HL-60 (cell line): ENCODE results near the gene NANOS2.

Experiments
- DNase-seq, 2 experiments: peaks; one replicate each; pipeline ENCODE4 v3.0.0-alpha.2; 2010 to 2020; ENCODE audit warnings: low read depth in 1 of 2, low spot score in 1 of 2
- H3K27ac ChIP-seq: fragments of 250-450 bp; sonication (Bioruptor Pico); replicated peaks from 2 replicates; pipeline ENCODE4 v1.5.1; 2020; ENCODE audit warnings: mild to moderate bottlenecking, moderate library complexity
- H3K27me3 ChIP-seq: fragments of 250-450 bp; sonication (Bioruptor Pico); 2 replicates; pipeline ENCODE4 v1.5.1; 2021; ENCODE audit warnings: mild to moderate bottlenecking, moderate library complexity; ENCODE audit not compliant: insufficient read depth, poor library complexity, severe bottlenecking
- H3K4me3 ChIP-seq: replicated peaks from 2 replicates; pipeline ENCODE4 v1.5.1; 2011; ENCODE audit warnings: mild to moderate bottlenecking, control low read depth, low read length; ENCODE audit not compliant: insufficient read depth
- GABPA ChIP-seq: IDR thresholded peaks from 2 replicates; pipeline ENCODE4 v1.6.1; 2012; ENCODE audit warnings: low read depth
- POLR2AphosphoS5 ChIP-seq: IDR thresholded peaks from 2 replicates; pipeline ENCODE4 v1.6.1; 2012; ENCODE audit warnings: low read depth
- SPI1 ChIP-seq: IDR thresholded peaks from 2 replicates; pipeline ENCODE4 v1.6.1; 2012; ENCODE audit warnings: low read depth, mild to moderate bottlenecking, borderline replicate concordance
- TF ChIP-seq, protein P1 (sequence below): IDR thresholded peaks from one replicate; pipeline ENCODE4 v1.5.1; 2011; ENCODE audit warnings: low read length, control low read depth, inconsistent platforms; ENCODE audit not compliant: insufficient read depth
- TF ChIP-seq, protein P2 (sequence below): IDR thresholded peaks from 2 replicates; pipeline ENCODE4 v1.6.1; 2012; ENCODE audit warnings: low read depth; ENCODE audit not compliant: insufficient replicate concordance

Gene NANOS2

DNA sequence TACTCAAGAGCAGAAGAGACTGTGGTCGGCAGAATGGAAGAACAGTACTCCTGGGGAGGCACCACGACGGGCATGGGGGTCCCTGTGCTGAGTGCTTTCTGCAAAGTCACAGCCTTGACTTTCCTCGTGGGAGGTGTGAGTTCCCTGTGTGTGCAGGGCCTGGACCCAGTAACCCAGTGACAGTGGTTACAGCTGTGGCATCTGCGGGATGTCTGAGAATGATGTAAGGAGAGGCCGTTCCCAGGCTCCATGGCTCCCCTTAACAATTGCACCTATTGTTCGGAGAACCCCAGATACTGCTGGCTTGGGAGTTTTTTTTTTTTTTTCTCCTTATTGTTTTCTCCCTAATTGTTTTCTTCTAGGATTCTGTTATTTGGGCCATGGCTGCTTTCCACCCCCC is 5.1 kb upstream of the NANOS2 start:
- Histone ChIP-seq H3K27me3 (no peaks in the 10 kb centered on the region), H3K27ac (no peak overlapping the region), H3K4me3 (no peak overlapping the region)
- DNase-seq: no peak
- TF ChIP-seq, protein P1, sequence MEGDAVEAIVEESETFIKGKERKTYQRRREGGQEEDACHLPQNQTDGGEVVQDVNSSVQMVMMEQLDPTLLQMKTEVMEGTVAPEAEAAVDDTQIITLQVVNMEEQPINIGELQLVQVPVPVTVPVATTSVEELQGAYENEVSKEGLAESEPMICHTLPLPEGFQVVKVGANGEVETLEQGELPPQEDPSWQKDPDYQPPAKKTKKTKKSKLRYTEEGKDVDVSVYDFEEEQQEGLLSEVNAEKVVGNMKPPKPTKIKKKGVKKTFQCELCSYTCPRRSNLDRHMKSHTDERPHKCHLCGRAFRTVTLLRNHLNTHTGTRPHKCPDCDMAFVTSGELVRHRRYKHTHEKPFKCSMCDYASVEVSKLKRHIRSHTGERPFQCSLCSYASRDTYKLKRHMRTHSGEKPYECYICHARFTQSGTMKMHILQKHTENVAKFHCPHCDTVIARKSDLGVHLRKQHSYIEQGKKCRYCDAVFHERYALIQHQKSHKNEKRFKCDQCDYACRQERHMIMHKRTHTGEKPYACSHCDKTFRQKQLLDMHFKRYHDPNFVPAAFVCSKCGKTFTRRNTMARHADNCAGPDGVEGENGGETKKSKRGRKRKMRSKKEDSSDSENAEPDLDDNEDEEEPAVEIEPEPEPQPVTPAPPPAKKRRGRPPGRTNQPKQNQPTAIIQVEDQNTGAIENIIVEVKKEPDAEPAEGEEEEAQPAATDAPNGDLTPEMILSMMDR: no peak
- TF ChIP-seq, protein P2, sequence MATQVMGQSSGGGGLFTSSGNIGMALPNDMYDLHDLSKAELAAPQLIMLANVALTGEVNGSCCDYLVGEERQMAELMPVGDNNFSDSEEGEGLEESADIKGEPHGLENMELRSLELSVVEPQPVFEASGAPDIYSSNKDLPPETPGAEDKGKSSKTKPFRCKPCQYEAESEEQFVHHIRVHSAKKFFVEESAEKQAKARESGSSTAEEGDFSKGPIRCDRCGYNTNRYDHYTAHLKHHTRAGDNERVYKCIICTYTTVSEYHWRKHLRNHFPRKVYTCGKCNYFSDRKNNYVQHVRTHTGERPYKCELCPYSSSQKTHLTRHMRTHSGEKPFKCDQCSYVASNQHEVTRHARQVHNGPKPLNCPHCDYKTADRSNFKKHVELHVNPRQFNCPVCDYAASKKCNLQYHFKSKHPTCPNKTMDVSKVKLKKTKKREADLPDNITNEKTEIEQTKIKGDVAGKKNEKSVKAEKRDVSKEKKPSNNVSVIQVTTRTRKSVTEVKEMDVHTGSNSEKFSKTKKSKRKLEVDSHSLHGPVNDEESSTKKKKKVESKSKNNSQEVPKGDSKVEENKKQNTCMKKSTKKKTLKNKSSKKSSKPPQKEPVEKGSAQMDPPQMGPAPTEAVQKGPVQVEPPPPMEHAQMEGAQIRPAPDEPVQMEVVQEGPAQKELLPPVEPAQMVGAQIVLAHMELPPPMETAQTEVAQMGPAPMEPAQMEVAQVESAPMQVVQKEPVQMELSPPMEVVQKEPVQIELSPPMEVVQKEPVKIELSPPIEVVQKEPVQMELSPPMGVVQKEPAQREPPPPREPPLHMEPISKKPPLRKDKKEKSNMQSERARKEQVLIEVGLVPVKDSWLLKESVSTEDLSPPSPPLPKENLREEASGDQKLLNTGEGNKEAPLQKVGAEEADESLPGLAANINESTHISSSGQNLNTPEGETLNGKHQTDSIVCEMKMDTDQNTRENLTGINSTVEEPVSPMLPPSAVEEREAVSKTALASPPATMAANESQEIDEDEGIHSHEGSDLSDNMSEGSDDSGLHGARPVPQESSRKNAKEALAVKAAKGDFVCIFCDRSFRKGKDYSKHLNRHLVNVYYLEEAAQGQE: no peak
- TF ChIP-seq SPI1: no peak
- no peak for TF ChIP-seq GABPA
- TF ChIP-seq POLR2AphosphoS5: no peak

DNA sequence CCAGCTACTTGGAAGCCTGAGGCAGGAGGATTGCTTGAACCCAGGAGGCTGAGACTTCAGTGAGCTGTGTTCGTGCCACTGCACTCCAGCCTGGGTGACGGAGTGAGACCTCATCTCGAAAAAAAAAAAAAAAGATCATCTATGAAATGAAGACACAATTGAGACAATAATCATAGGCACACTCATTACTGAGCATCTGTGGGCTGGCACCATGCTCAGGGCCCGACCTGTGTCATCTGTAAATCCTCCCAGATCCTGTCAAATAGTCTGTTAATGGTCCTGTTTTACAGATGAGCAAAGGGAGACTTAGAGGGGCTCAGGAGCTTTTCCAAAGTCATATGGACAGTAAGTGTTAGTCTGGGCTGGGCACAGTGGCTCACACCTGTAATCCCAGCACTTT is 4.1 kb upstream of the NANOS2 start:
- H3K27me3 ChIP-seq: no peaks in the 10 kb centered on the region
- H3K4me3 ChIP-seq: no peak overlapping the region
- no peak for DNase-seq
- TF ChIP-seq, protein P2: no peak
- no peak for TF ChIP-seq GABPA
- TF ChIP-seq, protein P1: no peak
- TF ChIP-seq POLR2AphosphoS5: no peak
- no peak for TF ChIP-seq SPI1
- H3K27ac ChIP-seq: no peak overlapping the region

DNA sequence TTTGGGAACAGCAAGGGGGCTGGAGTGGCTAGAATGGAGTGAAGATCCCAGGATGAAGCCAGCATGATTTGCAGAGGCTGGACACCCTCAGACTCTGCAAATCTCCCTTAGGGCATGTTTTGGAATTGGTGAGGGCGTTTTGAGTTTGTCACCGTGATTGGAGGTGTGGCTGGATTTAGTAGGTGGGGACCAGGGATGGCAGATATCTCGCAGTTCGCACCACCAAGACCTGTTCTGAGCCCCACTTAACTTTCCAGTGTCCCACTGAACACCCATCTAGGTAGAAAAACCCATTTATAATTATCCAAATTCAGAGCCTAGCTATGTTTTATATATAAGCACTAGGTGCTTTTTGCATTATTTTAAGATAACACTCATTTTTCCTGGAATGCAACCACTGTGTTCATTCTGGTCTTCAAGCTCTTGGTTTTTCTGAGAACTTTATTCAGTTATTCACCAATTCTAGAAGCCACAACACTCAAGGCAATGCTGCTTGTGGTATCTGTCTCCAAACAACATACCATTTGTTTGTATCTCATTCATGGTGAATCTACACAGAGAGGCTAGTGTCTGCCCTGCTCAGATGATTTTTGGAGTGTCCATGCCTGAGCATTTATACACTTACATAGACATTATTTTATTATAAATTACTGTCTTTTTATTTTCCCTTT is 3.0 kb upstream of the NANOS2 start:
- Histone ChIP-seq H3K27ac (no peak overlapping the region), H3K27me3 (no peaks in the 10 kb centered on the region), H3K4me3 (no peak overlapping the region)
- no peak for DNase-seq
- TF ChIP-seq GABPA (no peak), POLR2AphosphoS5 (no peak), SPI1 (no peak)
- TF ChIP-seq, protein P1: no peak
- TF ChIP-seq, protein P2: no peak
